GM13977 (cell line): ENCODE measurements around the gene RGSL1.

Source experiments
- DNase-seq: peaks from one replicate; pipeline ENCODE4 v3.0.0; 2012; ENCODE audit warnings: low spot score
- CTCF ChIP-seq: IDR thresholded peaks from 2 replicates; pipeline ENCODE4 v1.5.1; 2012; ENCODE audit warnings: mild to moderate bottlenecking, control low read depth; ENCODE audit not compliant: insufficient read depth; ENCODE audit errors: extremely low read depth, missing control alignments
- in situ Hi-C: fragments of 300-500 bp; cut with MboI; formaldehyde crosslinking; loops from one replicate; pipeline ENCODE4 v1.12.0; 2022; ENCODE audit warnings: low sequenced_read_pairs, low pct_unique_long_range_greater_than_20kb, mixed read lengths, inconsistent platforms; ENCODE audit not compliant: unreplicated experiment

Gene RGSL1

GRCh38 chr1:182587093-182587492, 137.1 kb downstream of the RGSL1 start:
- TF ChIP-seq CTCF: no peak
- in situ Hi-C loops: loop anchor here (10.0 kb wide), 1 partner anchor 142 kb away; no protein-coding TSS in a partner anchor
- no peak for DNase-seq

- in situ Hi-C loops: loop anchor here (10.0 kb wide), 1 partner anchor 143 kb away; no protein-coding TSS in a partner anchor
- no peak for TF ChIP-seq CTCF
Observed at GRCh38 chr1:182587666-182588499, 137.9 kb downstream of the RGSL1 start.

GRCh38 chr1:182588500-182589396, 138.8 kb downstream of the RGSL1 start, which contains the start of gene RNASEL:
Gene RNASEL, minus strand, starts transcription at chr1:182589256. Its CDS starts 2,450 bp downstream, at chr1:182586806.
- in situ Hi-C loops: loop anchor here (10.0 kb wide), 1 partner anchor 144 kb away; no protein-coding TSS in a partner anchor
- TF ChIP-seq CTCF: no peak
- peak; percentile 57 for DNase-seq

More at GRCh38 chr1:182587666-182588499, 137.9 kb downstream of the RGSL1 start:
- no peak for DNase-seq

- in situ Hi-C loops: loop anchor here (10.0 kb wide), 1 partner anchor 145 kb away; no protein-coding TSS in a partner anchor
- TF ChIP-seq CTCF: no peak
- DNase-seq: no peak
Observed at GRCh38 chr1:182589520-182589919, 139.6 kb downstream of the RGSL1 start.

GRCh38 chr1:182589931-182590330, 140.0 kb downstream of the RGSL1 start:
- DNase-seq: no peak
- TF ChIP-seq CTCF: no peak
- in situ Hi-C loops: loop anchor here (10.0 kb wide), 1 partner anchor 145 kb away; no protein-coding TSS in a partner anchor

GRCh38 chr1:182595641-182596240, 145.8 kb downstream of the RGSL1 start:
- peak; percentile 60 for DNase-seq
- peak; percentile 94 for TF ChIP-seq CTCF
- in situ Hi-C loops: loop anchor here (5.0 kb wide), 1 partner anchor 192 kb away; the partner anchor contains the start of gene NPL
